NCI-H1092 (cell line): ENCODE results near the gene ANKRD11.
"Not testable (repeated sequence)": the region's sequence is repeated elsewhere in the genome, so short reads cannot be mapped to it uniquely, and the experiment has no call there.

Experiments
- DNase-seq: peaks from one replicate; lab custom pipeline; 2025; lab: John Stamatoyannopoulos, UW

The ANKRD11 gene

DNA sequence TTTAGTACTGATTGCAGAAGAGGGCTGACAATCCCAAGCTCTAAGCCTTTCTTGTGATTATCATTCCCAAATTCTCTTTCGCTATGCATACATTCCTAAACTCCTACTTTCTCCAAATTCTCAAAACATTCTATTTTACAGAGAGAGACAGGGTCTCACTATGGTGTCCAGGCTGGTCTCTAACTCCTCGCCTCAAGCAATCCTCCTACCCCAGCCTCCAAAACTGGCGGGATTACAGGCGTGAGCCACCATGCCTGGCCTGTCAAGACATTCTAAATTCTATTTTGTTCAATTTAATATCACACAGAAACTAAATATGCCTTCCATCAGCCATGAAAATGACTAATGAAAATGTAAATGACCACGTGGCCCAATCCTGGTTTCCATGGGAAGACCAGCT, 39.8 kb downstream of the ANKRD11 start:
- no peak for DNase-seq

DNA sequence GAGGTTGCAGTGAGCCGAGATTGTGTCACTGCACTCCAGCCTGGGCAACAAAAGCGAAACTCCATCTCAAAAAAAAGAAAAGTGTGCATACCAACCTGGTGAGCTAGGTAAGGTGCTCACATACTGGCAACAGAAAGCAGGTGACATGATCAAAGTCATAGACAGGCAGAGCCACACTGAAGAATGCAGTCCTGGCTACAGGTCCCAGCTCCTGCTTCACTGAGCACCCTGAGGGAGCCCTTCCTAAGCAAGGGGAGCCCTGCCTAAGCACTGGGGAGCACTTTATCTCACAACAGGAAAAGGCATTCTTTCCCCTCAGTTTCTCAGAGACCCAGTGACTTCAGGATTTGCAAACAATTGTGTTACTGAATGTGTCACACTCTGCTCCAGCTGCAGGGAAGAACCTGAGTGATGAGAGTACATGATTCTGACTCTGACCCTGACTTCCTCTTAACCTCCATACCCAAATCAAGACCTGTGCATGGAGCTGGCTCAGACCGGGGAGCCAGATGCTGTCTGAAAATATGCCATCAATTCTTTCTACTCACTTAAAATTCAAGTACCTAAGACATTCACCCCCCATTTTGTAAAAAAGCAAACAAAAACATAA, 40.5 kb downstream of the ANKRD11 start:
- no peak for DNase-seq

DNA sequence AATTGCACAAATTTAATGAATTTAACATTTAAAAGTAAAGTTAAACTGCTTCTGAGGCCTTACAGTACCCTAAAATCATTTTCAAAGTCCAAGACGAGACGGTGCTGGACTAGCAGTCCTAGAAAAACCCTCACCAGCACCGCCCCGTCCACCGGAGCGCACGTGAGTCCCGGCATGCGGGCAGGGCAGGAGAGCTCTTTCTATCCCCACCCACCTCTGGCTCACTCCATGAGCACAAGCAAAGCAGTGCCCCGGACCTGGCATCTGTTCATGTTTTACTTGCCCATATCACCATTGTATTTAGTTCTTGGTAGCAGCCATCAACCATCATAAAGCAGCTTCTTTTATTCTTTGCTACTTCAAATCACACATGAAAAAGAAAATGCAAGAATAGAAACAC, 41.7 kb downstream of the ANKRD11 start:
- DNase-seq = no peak

DNA sequence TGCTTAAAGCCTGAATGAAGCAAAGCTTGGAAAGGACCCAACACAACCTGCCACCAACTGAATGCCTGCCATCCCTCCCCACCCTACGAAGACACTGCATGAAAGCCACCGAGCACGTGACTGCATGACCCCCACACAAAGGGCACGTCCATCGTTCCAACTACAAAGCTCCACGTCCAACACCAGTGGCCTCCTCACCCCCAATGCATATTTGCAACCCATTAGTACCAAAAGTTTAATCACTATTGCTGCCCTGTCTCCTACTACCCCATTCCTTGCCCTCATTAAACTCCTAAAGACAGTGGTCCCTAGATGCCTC, 43.4 kb downstream of the ANKRD11 start:
- no peak for DNase-seq

DNA sequence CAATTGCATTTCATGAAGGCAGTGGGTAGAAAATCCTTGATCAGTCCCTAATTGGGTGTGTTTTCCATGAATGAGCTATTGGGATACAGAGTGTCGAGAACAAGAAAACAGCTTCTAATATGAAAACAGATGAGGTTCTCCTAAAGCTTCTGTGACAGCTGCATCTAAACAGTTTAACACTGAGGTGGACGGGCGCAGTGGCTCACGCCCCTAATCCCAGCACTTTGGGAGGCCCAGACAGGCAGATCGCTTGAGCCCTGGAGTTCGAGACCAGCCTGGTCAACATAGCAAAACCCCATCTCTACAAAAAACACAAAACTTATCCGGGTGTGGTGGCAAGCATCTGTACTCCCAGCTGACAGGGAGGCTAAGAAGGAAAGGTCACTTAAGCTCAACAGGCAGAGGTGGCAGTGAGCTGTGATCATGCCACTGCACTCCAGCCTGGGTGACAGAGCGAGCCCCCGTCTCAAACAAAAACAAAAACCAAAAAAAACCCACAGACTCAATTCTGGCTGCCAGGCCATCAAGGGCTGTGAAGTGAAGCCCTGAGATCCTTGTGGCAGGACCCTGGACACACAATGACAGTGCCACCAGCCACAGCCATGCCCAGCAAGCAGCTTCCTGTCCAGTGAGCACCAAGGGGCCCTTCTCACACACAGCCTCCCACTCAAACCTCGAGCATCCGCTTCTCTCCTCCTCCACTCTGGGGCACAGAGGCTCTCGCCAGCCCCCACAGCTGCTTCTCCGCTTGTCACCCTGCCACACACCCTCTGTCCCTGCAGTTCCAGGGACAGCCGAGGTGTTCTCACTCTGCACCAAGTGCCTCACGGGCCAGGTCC, 44.0 kb downstream of the ANKRD11 start:
- DNase-seq = no peak

DNA sequence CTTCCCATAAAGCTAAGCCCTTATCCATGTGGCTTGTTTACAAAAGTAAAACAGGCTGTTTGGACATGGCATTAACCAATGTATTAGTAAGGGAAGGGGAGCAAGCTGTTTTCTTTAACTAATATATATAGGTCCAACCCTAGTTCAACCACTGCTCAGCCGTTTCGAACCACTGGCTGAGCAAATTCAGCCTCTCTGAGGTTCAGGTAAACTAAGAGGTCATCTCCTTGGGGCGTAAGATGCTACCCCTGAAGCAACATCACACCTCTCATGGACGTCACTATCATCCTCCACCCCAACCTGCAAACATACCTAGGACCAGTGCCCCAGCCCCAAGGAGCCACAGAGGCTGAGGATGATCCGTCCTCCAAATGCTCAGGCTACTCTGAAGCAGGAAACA, 45.2 kb downstream of the ANKRD11 start:
- DNase-seq = no peak

DNA sequence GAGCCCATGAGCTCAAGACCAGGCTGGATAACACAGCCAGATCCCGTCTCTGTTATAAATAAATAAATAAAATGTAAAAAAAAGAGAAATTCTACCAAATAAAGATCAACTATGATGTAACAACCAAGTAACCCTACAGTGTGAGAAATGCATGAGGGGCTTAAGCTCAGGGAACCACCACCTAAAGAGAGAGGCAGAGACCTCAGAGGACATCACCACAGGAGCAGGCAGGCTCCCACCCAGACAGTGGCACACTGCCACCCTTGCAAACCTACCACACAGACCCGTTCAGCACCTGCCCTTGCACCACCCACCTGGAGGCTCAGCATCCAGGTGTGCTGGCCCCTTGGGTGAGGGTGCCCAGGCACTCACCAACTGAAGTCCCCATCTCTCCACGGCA, 45.6 kb downstream of the ANKRD11 start:
- no peak for DNase-seq

DNA sequence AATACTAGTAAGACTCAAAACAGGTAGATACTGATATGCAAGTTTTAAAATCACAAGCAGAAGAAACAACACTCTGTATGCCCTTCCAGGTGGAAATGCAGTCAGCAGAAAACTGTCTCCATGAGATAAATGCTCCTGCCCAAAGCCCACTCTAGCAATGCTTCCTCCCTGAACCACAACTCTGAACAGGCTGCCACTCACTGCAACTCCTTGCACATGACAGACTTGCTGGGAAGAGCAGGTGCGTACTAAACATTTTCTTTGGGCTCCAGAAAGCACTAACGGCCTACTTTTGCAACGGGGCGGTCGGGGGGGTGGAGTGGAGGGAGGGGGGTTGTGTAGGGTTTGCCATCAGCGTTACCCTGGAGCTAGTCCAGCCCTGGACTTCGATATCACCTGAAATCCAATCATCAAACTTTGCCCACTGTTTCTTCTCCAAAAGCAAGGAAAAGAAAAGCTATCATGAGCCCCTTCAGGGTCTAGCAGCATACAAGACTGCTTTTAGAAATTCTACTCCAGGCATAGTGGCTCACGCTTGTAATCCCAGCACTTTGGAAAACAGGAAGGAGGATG, 46.1 kb downstream of the ANKRD11 start:
- no peak for DNase-seq

DNA sequence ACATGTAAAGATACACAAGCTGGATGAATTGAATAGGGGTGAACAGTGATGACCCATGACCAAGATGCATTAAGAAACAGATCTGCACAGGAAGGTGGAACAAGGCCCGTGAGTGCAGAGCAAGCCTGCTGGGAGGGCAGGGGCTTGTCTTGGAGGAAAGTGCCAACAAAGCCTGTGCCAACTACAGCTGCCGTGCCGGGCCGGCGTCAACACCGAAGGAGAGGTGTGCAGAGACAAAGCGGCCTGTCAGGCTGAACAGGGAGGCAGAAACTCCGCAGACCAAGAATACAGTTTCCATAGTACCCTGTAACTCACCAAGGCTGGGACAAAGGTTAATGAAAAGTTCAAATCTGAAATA, 46.7 kb downstream of the ANKRD11 start:
- no peak for DNase-seq

DNA sequence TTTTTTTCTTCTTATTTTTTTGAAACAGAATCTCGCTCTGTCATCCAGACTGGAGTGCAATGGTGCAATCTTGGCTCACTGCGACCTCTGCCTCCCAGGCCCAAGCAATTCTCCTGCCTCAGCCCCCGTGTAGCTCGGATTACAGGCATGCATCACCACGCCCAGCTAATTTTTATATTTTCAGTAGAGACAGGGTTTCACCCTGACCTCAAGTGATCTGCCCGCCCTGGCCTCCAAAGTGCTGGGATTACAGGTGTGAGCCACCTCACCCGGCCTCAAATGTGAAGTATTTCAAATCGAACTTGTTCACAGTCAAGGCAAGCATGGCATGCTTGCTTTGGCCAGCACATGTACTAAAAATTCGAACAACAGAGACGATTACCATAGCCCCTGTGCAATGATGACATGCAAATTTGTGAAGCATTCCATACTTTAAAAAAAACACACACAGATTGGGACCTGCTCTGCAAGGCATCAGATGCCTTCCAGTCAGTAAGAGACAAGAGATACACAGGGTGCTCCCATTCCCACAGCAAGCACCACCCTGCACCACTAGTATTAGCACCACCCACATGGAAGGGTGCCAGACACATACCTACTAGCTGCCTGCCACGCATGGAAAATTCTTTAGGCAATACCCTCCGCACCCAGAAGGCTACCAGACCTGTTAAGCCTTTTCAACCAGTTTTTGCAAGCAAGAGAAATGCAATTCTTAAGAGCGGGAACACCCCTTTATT, 47.2 kb downstream of the ANKRD11 start:
- DNase-seq = no peak

DNA sequence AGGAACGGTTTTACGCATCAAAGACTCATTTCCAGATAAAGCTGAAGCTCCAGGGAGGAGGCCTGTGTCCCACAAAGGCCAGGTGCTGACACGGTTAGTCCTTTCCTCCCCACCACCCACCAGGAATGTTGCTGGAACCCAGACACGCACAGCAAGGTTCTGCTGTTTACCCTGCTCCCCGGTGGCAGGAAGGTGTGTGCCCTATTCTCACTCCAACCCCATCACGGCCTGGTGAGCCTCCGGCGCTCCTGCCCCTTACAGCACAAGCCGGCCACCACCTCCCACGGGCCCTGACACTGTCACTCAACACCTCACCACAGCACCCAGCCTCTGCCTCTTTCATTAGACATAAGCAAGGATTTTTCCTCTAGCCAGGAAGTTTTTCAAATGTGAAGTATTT, 47.8 kb downstream of the ANKRD11 start:
- DNase-seq = no peak

DNA sequence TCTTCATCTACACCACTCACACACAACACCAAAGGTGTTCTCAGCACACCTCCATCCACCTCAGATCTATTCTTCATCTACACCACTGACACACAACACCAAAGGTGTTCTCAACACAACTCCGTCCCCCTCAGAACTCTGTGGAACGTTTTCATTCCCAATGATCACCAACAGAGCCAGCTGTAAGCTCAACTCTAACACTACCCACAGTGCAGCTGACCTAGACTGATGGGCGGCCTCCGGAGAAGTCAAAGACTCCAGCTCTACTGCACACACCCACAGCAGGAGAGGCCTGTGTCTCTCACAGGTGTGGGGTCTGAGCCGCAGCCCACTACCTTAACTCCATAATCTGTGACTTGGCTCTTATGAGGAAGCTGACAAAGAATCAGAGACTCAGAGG, 50.7 kb downstream of the ANKRD11 start:
- no peak for DNase-seq

DNA sequence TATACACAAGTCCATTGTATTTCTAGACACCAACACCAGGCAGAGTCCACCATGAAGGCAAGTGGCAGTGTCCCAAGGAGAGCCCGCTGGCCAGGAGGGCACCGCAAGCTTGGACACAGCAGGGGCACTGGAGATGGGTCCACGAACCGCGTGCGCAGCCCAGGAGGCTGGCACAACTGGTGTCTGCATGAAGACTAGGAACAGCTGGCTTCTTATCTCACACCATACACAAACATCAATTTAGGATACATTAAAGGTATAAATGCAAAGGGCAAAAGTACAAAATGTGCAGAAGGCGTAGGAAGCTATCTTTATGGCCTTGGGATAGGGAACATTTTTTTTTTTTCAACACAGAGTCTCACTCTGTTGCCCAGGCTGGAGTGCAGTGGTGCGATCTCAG, 52.4 kb downstream of the ANKRD11 start:
- DNase-seq = no peak

DNA sequence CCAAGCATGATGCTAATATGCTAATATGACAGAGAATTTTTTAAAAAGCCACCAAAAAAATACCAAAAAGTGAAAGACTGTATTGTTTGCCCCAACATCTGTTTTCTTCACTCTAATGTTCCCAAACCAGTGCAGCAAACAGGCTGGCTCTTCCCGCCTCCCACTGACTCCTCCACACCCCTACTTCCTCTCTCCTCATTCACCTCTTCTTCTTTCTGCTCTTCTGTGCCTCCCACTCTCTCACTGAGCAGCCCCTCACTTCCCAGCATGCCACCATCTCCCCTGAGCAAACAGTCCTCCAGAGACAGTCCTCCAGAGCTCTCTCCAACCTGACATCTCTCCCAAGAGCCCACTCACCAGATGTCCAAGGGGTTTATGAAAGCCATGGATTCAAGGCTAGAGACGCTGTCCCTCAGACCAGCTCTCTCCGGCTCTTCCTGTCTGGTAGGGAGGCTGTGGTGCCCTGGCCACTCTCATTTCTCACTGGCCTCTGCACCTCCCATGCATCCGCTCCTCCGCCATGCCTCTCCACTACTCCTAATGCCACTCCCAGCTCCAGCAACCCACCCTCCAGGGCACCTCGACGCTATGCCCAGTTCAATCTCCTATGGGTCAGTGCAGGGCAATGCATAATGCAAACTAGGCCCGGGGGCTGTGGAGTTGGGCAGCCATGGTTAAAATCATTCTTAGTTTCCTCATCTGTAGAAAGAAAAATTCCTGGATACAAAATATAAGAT, 52.9 kb downstream of the ANKRD11 start:
- DNase-seq = no peak

DNA sequence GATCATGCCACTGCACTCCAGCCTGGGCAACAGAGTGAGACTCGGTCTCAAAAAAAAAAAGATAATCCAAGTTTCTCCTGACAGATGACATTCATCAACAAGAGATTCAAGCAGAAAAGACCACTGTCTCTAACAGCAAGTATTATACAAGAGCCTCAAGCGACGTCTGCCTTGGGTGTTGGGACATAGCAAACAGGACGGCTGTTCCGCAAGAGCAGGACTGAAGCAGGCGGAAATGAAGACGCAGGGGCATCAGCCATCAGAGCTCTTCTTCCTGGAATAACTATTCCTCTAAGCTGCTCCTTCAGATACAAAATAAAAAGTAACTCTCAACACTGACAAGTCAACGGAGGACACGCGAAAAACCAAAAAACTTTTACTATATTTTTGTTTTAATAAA, 54.0 kb downstream of the ANKRD11 start:
- DNase-seq = no peak

DNA sequence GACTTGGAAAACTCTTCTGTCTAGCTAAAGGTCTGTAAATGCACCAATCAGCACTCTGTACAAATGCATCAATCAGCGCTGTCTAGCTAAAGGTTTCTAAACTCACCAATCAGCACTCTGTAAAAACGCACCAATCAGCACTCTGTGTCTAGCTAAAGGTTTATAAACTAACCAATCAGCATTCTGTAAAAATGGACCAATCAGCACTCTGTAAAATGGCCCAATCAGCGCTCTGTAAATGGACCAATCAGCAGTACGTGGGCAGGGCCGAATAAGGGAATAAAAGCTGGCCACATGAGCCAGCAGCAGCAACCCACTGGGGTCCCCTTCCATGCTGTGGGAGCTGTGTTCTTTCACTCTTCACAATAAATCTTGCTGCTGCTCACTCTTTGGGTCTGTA, 55.3 kb downstream of the ANKRD11 start:
- DNase-seq = not testable (repeated sequence)

DNA sequence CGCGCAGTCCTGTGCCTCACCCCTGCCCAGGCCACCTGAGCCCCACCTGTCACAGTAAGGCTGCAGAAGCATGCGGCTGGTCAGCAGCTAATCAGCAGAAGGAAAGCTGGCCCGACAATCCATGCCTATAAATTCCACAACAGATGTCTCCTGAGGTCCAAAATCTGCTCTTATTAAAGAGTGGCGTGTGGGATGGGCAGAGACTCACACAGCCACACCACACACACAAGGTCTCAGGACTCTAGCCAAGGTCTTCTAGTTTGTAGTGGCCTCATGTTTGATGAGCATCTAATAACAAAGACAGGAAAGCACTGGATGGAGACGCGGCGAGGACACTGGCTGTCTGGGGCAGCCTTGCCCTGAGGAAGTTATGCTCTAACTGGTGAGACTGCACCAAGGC, 55.9 kb downstream of the ANKRD11 start:
- no peak for DNase-seq

DNA sequence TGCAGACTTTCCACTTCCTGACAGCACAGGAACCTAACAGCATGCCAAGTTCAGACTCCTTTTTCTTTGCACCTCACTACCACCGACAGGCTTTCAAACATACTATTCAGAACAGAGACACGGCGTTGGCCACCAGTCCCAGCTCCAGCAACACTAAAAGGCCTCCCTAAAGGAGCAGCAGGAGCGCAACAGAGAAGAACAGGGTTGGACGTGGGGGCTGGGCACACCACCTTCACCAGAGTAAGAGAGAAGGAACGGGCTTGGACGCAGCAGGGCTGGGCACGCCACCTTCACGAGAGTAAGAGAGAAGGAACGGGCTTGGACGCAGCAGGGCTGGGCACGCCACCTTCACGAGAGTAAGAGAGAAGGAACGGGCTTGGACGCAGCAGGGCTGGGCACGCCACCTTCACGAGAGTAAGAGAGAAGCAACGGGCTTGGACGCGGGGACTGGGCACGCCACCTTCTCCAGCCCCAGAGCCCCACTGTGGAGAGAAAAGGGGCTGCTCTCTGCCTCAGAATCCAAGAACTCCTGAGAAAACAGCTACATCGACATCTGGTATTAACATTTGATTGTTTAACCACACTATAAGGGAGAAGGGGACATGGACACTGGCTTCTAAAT, 56.9 kb downstream of the ANKRD11 start:
- not testable (repeated sequence) for DNase-seq

DNA sequence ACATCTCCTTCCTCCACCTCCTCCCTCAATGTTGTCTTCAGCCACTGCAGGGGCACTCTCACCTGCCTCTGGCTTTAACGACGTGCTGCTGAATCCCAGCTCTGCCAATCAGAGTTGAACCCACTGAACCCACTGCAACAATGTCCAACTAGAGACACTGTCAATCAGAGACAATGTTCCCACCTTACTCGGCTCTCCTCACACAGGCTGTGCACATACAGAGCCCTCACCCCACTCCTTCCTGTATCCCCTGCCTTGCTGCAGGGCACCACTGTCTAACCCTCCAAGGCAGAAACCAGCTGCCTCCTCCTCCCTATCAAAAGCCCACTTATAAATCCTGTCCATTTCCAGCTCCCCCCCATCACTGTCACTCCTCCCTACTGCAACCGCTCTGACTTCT, 58.7 kb downstream of the ANKRD11 start:
- no peak for DNase-seq

DNA sequence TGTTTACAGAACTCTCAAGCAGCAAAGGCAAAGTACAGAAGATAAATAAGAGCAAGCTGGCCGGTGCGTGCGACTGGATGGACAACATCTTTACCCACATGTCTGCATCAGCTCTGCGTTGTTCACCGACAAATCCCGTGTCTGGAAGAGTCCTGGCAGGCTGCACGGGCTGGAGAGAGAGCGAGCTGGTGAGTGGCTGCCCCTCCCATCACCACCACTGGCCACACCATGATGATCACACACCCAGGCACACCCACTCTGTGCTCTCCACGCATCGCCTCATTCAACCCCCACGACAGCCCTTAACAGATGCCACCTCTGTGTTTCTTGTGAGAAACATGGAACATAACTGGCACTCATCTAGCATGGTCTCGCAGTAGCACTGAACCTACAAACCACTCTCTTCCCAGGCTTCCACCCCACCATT, 59.2 kb downstream of the ANKRD11 start:
- DNase-seq = no peak

DNA sequence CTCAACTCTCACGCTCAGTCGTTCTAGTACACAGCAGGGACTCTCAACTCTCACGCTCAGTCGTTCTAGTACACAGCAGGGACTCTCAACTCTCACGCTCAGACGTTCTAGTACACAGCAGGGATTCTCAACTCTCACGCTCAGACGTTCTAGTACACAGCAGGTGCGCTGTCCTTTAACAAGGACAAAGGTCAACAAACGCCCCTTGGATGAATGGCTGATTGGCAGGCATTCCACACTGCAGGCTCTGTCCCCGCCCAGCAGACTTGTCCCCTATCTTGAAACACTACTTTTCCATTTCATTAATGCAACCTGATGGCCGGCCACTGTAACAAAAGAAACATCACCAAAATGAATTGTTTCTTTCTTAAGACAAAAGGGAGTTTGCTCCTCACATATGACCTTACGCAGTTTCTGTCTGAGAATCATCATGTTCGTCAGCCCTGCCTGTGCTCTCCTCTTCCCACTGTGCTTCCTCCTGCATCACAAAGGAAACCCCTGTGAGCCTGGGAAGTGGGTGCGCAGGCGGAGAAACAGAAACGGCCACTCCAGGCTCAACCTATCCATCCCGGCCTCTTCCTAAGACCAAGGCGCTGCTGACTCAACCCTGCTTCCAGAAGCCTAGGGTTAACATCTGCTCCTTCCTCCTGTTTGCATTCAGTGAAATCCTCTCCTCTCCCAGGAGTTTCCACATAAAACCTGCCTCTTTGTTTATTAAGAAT, 59.8 kb downstream of the ANKRD11 start:
- no peak for DNase-seq
